CD14-positive monocyte (primary cell): ENCODE measurements around the gene PTPRE. TPM values are rescaled to one million over a fixed set of nuclear protein-coding genes. Genes with fewer than 3 reads are reported as not detected.

Source experiments
- DNase-seq, 3 donors: peaks; one replicate each; pipeline ENCODE4 v3.0.0-alpha.2; 2011 to 2022
- H2AFZ ChIP-seq: 2 replicates; pipeline ENCODE4 v1.6.0; 2012; ENCODE audit warnings: mild to moderate bottlenecking, low read depth, low read length, inconsistent platforms; ENCODE audit not compliant: insufficient read depth, poor library complexity, severe bottlenecking
- H3K27ac ChIP-seq, 2 donors: 1 replicate in 1 of 2; 2 replicates in 1 of 2; pipeline ENCODE4 v1.5.1; 2012 to 2013; ENCODE audit warnings: low read length in 2 of 2, control low read depth in 1 of 2, inconsistent platforms in 1 of 2, low read depth in 1 of 2, mild to moderate bottlenecking in 1 of 2
- H3K27me3 ChIP-seq, 2 donors: one replicate each; pipeline versions ENCODE4 v1.6.0 to v1.6.1; 2011 to 2013; ENCODE audit warnings: low read length in 2 of 2; ENCODE audit not compliant: control insufficient read depth in 2 of 2, insufficient read depth in 2 of 2
- H3K36me3 ChIP-seq, 2 donors: replicated peaks in 1 of 2; 1 replicate in 1 of 2; 2 replicates in 1 of 2; pipeline versions ENCODE4 v1.5.1 to v1.6.1; 2012 to 2013; ENCODE audit warnings: low read length in 2 of 2, control low read depth in 1 of 2, inconsistent platforms in 1 of 2, mild to moderate bottlenecking in 1 of 2; ENCODE audit not compliant: insufficient read depth in 2 of 2, control insufficient read depth in 1 of 2
- H3K4me1 ChIP-seq, 2 donors: 1 replicate in 1 of 2; 2 replicates in 1 of 2; pipeline versions ENCODE4 v1.5.1 to v1.6.1; 2012 to 2013; ENCODE audit warnings: low read length in 2 of 2, control low read depth in 1 of 2, inconsistent platforms in 1 of 2, mild to moderate bottlenecking in 1 of 2, moderate library complexity in 1 of 2; ENCODE audit not compliant: insufficient read depth in 2 of 2, control insufficient read depth in 1 of 2
- H3K4me2 ChIP-seq: replicated peaks from 2 replicates; pipeline ENCODE3; 2012; ENCODE audit warnings: low read length, moderate library complexity, mild to moderate bottlenecking; ENCODE audit not compliant: poor library complexity, severe bottlenecking; ENCODE audit errors: extremely low read depth
- H3K4me3 ChIP-seq, 3 experiments: fragments of 200-600 bp in 1 of 3; sonication (generic) in 1 of 3; replicated peaks in 1 of 3; 1 replicate in 2 of 3; 2 replicates in 1 of 3; pipeline ENCODE4 v1.5.1; 2011 to 2013; ENCODE audit warnings: low read length in 3 of 3, mild to moderate bottlenecking in 3 of 3, control low read depth in 2 of 3, low read depth in 2 of 3, inconsistent platforms in 1 of 3, moderate library complexity in 1 of 3
- H3K79me2 ChIP-seq: 2 replicates; pipeline ENCODE4 v1.6.0; 2012; ENCODE audit warnings: mild to moderate bottlenecking, control low read depth, inconsistent platforms, low read length, moderate library complexity; ENCODE audit not compliant: insufficient read depth
- H3K9ac ChIP-seq: 2 replicates; pipeline ENCODE4 v1.6.0; 2017; ENCODE audit warnings: low read length, mild to moderate bottlenecking; ENCODE audit not compliant: insufficient read depth, poor library complexity, severe bottlenecking
- H3K9me3 ChIP-seq, 2 donors: replicated peaks in 1 of 2; 1 replicate in 1 of 2; 2 replicates in 1 of 2; pipeline versions ENCODE4 v1.5.1 to v1.6.1; 2012 to 2013; ENCODE audit warnings: low read length in 2 of 2, control low read depth in 1 of 2; ENCODE audit not compliant: control insufficient read depth in 1 of 2, insufficient read depth in 1 of 2
- H4K20me1 ChIP-seq: 2 replicates; pipeline ENCODE4 v1.6.0; 2012; ENCODE audit warnings: mild to moderate bottlenecking, low read length, control low read depth, moderate library complexity; ENCODE audit not compliant: insufficient read depth
- H3K27ac Mint-ChIP-seq, 7 donors: one replicate each; pipeline ENCODE4 v1.8.0; 2020; ENCODE audit warnings: mild to moderate bottlenecking in 7 of 7, mixed read lengths in 7 of 7, moderate library complexity in 6 of 7, inconsistent platforms in 2 of 7
- H3K27me3 Mint-ChIP-seq, 3 donors: one replicate each; pipeline ENCODE4 v1.8.0; 2021 to 2022; ENCODE audit warnings: low read depth in 3 of 3, mild to moderate bottlenecking in 3 of 3, mixed read lengths in 3 of 3, moderate library complexity in 3 of 3, inconsistent platforms in 1 of 3
- H3K36me3 Mint-ChIP-seq, 2 donors: one replicate each; pipeline ENCODE4 v1.8.0; 2020; ENCODE audit warnings: mixed read lengths in 2 of 2, inconsistent platforms in 1 of 2, mild to moderate bottlenecking in 1 of 2
- H3K4me1 Mint-ChIP-seq: one replicate; pipeline ENCODE4 v1.8.0; 2020; ENCODE audit warnings: mild to moderate bottlenecking, mixed read lengths
- H3K4me3 Mint-ChIP-seq, 2 donors: one replicate each; pipeline ENCODE4 v1.8.0; 2020; ENCODE audit warnings: mild to moderate bottlenecking in 2 of 2, mixed read lengths in 2 of 2, moderate library complexity in 1 of 2
- H3K9me3 Mint-ChIP-seq, 7 donors: one replicate each; pipeline ENCODE4 v1.8.0; 2020 to 2022; ENCODE audit warnings: mixed read lengths in 7 of 7, mild to moderate bottlenecking in 6 of 7, moderate library complexity in 6 of 7, inconsistent platforms in 2 of 7
- WGBS: methylation state at CpG from one replicate; pipeline ENCODE4 v1.1.5; 2013; ENCODE audit warnings: missing lambda C conversion rate; ENCODE audit not compliant: insufficient coverage; 5-methylcytosine and 5-hydroxymethylcytosine counted together
- intact Hi-C, 2 donors: fragments of 100-400 bp; cut with micrococcal nuclease; formaldehyde crosslinking; loops; one replicate each; pipeline versions ENCODE4 v1.15.0 to v1.15.1; 2023
- polyA plus RNA-seq, 3 donors: library from polyadenylated mRNA; depleted of rRNA in 1 of 3; unstranded in 2 of 3; stranded (reverse) in 1 of 3; fragments of 300-500 nt in 2 of 3; fragments of >200 nt in 1 of 3; fragmentation: Illumina TruSeq in 2 of 3; gene quantifications; 1 replicate in 2 of 3; 2 replicates in 1 of 3; pipeline ENCODE4 v1.2.3, GENCODE V29; 2012 to 2021
- TF ChIP-seq, protein P1 (sequence below): fragments of 200-600 bp; IDR thresholded peaks from one replicate; pipeline ENCODE4 v1.8.0; 2022; ENCODE audit warnings: antibody characterized with exemption, mild to moderate bottlenecking

PTPRE gene
- polyA plus RNA-seq, 3 donors: 95.2 to 271 (median 125) TPM

DNA sequence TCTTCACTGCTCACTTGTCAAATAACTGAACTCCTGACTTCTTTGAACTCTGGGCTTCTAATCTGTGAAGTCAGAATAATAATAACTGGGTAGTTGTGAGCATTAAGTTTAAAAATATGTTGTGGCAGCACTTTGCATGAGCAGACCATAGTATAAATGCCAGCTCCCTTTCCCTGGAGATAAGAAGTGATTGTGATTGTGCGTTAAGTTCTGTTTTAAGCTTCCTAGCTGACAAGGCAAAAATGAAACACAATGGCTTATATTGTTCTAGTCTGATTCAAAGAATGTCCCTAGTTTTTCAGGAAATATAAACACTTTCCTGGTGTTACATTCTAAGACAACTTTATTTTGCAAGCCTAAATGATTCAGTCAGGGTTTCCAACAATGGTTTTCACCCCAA lies 61.8 kb downstream of the PTPRE start:
- peaks cover 13 to 22% of the 10 kb centered on the region in 2 donors for H3K4me1 ChIP-seq
- H3K27me3 ChIP-seq: no peaks in the 10 kb centered on the region
- Mint-ChIP-seq H3K27me3 (peaks cover 0 to 2% (median 0%) of the 10 kb centered on the region in 3 donors), H3K4me3 (no peak overlapping the region), H3K4me1 (peaks cover 35% of the 10 kb centered on the region), H3K27ac (no peak overlapping the region), H3K36me3 (peaks cover 34 to 46% of the 10 kb centered on the region in 2 donors), H3K9me3 (peaks cover 0 to 1% (median 0%) of the 10 kb centered on the region in 7 donors)
- H3K36me3 ChIP-seq: peaks cover 0 to 20% of the 10 kb centered on the region in 2 donors
- no peak for DNase-seq
- intact Hi-C loops: no loop called here
- H3K9me3 ChIP-seq: no peaks in the 10 kb centered on the region
- TF ChIP-seq, protein P1, sequence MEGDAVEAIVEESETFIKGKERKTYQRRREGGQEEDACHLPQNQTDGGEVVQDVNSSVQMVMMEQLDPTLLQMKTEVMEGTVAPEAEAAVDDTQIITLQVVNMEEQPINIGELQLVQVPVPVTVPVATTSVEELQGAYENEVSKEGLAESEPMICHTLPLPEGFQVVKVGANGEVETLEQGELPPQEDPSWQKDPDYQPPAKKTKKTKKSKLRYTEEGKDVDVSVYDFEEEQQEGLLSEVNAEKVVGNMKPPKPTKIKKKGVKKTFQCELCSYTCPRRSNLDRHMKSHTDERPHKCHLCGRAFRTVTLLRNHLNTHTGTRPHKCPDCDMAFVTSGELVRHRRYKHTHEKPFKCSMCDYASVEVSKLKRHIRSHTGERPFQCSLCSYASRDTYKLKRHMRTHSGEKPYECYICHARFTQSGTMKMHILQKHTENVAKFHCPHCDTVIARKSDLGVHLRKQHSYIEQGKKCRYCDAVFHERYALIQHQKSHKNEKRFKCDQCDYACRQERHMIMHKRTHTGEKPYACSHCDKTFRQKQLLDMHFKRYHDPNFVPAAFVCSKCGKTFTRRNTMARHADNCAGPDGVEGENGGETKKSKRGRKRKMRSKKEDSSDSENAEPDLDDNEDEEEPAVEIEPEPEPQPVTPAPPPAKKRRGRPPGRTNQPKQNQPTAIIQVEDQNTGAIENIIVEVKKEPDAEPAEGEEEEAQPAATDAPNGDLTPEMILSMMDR: no peak
- H3K9ac ChIP-seq: no peak overlapping the region
- H3K79me2 ChIP-seq: peaks cover 22% of the 10 kb centered on the region
- H4K20me1 ChIP-seq: peaks cover 69% of the 10 kb centered on the region
- no peak overlapping the region for H3K27ac ChIP-seq
- no peak overlapping the region for H2AFZ ChIP-seq
- H3K4me2 ChIP-seq: no peak overlapping the region
- no peak overlapping the region for H3K4me3 ChIP-seq
- WGBS: no CpG with 5 or more reads among the region's 1 CpG

DNA sequence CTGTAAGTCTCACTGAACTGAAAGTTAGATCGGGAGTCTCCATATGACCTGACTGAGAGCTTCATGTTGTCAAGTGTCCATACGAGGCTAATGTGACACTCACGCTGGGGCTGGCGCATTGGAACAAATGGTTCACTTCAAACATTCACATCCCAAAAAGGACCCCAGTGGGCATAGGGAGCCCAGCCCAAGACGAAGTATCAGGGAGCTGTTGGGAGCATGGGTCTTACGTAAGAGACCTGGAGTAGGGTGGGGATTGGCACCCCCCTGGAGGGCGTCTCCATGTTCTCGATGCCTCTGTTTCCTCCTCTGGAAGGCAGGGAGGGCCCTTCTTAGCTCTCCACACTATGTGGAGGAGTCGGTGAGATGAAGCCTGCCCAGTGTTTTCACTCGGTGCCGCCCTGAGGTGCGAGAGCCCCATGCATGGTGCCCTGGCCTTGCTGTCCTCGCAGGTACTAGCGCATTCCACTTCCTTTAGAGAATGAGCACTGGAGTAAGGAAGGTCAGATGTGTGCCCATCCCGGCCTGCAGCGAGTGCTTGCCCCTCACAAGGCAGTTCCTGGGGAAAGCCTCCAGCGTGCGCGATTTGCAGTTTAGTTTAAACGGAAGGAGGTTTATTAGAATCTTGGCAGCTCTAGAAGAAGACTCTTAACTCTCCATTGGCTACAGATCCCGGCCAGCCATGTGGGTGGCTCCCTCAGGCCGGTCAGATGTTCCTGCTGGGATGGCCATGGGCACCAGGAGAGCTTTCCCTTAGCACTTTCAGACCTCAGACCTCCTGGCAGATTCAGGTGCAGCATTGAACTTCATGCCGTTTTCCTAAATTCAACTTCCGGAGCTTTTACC lies 64.4 kb downstream of the PTPRE start:
- no peak overlapping the region for H2AFZ ChIP-seq
- Mint-ChIP-seq H3K27me3 (peaks cover 0 to 2% (median 0%) of the 10 kb centered on the region in 3 donors), H3K27ac (no peak overlapping the region), H3K4me3 (no peak overlapping the region), H3K4me1 (peaks cover 59% of the 10 kb centered on the region), H3K9me3 (peaks cover 0 to 1% (median 0%) of the 10 kb centered on the region in 7 donors), H3K36me3 (peaks cover 22 to 35% of the 10 kb centered on the region in 2 donors)
- no peak overlapping the region for H3K27ac ChIP-seq
- no peak overlapping the region for H3K9ac ChIP-seq
- peaks cover 51% of the 10 kb centered on the region for H4K20me1 ChIP-seq
- H3K4me1 ChIP-seq: peaks cover 36 to 45% of the 10 kb centered on the region in 2 donors
- TF ChIP-seq, protein P1: no peak
- no peaks in the 10 kb centered on the region for H3K9me3 ChIP-seq
- WGBS: 92% methylated on average over 13 of the region's 24 CpGs
- intact Hi-C loops: no loop called here
- no peak for DNase-seq
- peaks cover 0 to 8% of the 10 kb centered on the region in 2 donors for H3K36me3 ChIP-seq
- H3K4me3 ChIP-seq: no peak overlapping the region
- no peak overlapping the region for H3K4me2 ChIP-seq
- H3K79me2 ChIP-seq: peaks cover 29% of the 10 kb centered on the region
- H3K27me3 ChIP-seq: no peaks in the 10 kb centered on the region
